HG03103 (cell line): Measurements from ENCODE around the gene MYT1.
"Not testable (repeated sequence)": the region's sequence is repeated elsewhere in the genome, so short reads cannot be mapped to it uniquely, and the experiment has no call there.

Experiments used
- ATAC-seq: cut with Tn5 transposase; IDR thresholded peaks from one replicate; pipeline ENCODE4 v1.9.1; 2021; ENCODE audit warnings: low read depth; ENCODE audit not compliant: unreplicated experiment

MYT1 gene

DNA sequence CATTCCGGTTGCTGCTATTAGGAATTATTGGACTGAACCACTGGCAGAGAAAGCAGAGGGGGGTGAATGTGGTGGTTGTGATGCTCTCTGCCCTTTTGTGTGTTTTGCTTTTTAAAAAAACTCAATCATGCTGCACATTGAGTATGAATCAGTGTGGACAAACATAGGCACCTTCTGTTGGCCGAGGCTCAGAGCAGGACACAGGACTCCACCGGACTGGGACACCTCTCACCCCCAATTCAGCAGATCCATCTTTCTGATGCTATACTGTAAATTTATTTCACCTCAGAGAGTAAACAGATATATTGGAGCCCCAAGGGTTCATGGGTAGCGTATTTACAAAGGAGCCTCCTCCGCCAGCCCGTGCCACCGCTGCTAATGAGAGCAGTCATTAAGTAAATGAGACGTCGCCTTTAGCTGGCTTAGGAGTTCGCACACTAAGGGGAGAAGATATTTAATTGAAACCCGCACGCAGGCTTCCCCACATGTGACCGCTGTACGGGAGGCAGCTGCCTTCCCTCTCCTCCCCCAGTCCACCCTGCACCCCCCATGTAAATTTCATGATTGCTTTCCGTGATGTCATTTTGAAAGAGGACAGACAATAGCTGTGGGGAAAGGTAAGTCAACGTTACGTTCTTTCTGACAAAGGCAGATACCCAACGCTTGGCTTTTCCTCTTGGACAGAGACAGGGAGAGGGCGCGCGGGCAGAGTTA is at the start of gene MYT1:
Gene MYT1, plus strand, starts transcription at position 330 of the 714 bp plus-strand sequence. CDS start 34,410 bp downstream, outside the sequence.
- ATAC-seq: no peak

DNA sequence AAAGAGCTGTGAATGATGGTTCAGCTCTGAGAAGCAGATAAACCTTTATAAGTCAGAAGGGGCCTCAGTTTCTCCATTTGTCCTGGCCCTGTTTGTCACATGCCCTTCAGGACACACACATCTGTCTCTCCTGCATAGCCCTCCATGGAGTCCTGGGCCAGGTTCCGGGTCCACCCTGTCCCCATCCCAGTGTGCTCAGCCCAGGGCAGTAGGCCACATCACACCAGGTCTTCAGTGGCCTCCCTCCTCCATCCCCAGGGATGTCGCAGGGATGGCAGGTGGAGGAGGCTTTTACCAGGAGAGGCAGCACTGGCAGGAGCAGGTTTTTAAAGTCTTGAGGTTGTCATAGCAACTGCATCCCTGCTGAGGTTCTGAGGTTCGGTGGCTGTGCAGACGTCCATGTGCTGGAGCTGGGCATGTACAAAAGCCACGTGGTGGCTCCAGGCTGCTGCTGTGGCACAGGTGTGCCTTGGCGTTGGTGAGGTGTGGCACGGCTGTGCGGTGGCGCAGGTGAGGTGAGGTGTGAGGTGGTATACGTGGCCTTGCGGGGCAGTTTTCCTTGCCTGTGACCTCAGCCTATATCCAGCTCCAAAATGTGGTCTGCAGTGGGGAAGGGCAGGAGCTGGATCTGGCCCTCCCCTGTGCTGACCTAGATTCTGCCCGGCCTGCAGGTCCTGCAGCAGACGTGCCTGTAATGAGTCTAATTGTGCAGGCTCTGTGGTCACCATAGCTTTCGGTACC is 48.9 kb upstream of the MYT1 start:
- no peak for ATAC-seq

DNA sequence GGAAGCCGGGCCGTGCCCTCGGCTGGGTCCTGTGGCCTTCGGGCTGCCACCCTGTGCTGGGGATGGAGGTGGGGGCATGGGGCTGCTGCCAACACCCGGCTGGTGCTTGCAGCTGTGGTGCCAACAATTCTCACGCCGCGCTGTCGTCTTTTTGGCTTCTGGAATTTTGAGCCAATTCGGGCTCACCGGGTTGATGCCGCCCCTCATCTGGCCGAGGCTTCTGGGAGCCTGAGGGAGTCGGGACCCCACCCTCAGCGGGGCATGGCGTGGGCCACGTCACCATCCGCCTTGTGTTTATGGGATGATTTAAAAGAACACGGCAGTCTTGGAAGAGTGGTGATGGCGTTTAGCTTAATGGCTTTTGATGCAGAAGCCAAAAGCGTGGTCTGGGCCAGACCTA is 48.2 kb upstream of the MYT1 start:
- no peak for ATAC-seq

DNA sequence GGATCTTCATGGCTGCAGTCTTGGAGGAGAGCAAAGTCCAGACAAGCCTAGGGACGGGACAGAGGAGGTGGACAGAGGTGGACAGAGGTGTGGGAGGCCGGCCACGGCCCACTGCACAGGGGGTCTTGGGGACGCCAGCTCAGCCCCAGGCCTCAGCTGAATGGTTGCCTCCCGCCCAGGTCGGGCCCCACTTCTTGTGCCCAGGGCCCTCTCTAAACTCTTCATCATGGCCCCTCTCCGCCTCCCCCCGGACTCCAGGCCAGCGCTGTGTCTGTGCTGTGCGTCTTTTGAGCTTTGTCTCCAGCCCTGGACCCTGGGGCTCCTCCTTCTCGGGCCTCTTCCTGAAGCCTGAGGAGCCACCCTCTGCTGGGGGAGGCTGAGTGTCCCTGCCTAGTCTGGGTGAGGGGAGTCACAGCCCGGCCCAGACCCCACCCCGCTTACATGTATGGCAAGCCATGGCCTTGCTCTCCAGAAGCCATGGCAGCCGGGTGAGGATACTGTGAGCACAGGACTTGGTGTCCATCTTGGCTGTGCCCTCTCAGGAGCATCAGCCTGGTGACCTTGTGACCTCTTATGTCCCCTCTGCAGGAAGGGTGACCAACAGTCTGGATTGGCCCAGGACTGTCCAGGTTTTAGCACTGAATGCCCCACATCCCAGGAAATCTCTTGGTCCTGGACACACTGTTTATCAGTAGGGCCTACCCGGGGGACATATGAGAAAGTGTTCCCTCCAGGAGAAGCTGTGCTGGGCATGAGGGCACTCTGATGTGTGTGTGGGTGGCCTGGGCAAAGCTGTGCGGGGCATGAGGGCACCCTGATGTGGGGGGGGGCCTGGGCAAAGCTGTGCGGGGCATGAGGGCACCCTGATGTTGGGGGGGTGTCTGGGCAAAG is 47.5 kb upstream of the MYT1 start:
- no peak for ATAC-seq

DNA sequence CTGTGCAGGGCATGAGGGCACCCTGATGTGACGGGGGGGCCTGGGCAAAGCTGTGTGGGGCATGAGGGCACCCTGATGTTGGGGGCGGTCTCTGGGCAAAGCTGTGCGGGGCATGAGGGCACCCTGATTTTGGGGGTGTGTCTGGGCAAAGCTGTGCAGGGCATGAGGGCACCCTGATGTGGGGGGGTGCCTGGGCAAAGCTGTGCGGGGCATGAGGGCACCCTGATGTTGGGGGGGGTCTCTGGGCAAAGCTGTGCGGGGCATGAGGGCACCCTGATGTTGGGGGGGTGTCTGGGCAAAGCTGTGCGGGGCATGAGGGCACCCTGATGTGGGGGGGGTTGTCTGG is 46.8 kb upstream of the MYT1 start:
- not testable (repeated sequence) for ATAC-seq

DNA sequence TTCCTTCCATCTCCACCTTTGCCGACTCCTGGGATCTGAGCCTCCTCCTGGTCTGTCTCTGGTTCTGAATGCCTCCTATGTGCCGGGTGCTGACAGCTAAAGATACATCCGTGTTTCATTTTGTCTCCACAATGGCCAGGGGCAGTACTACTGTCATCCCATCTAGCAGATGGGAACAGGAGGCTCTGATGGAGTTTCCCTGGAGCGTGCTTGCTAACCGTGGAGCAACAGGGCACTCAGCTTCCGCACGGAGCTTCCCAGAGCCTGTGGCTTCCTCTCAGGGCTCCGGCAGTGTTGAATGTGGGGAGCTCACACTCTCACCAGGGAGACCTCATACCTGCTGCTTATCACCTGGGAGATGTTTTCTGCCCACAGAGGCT is 45.0 kb upstream of the MYT1 start:
- ATAC-seq: no peak

DNA sequence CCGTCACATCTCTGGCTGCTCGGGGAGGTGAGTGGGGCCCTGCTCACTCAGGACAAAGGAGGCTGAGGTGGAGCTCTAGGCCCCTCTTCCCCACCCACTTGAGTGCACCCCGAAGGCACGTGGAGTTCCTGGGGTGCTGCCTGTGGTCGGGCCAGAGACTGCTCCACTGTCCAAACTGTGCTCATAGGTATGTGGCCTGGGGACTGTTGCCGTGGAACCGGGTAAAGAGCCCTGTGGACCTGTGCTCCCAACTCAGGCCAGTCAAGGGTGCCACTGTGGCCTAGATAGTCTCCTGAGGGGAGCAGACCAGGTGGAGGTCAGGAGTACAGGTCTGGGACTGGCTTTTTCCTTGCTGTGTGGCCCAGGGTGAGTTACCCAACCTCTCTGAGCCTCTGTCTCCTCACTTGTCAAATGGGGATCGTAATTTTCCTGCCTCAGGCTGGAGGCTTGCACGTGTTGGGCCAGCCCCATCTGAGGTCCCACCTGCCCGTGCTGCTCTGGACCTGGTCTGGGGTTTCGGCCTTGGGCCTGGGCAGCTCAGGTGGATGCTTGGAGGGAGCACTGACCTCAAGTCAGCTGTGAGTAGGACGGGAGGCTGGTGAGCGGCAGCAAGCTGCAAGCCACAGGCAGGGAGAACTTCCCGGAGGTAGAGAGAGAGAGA is 44.4 kb upstream of the MYT1 start:
- ATAC-seq: no peak

DNA sequence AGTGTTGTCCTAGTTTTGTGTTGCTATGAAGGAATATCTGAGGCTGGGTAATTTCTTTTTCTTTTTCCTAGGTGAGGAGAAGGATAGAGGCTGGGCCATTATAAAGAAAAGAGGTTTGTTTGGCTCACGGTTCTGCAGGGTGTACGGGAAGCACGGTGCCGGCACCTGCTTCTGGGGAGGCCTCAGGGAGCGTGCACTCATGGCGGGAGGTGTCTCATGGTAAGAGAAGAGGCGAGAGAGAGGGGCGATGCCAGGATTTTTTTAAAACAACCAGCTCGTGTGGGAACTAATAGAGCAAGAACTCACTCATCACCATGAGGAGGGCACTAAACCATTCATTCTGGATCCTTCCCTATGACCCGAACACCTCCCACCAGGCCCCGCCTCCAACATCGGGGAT is 42.7 kb upstream of the MYT1 start:
- ATAC-seq: no peak

DNA sequence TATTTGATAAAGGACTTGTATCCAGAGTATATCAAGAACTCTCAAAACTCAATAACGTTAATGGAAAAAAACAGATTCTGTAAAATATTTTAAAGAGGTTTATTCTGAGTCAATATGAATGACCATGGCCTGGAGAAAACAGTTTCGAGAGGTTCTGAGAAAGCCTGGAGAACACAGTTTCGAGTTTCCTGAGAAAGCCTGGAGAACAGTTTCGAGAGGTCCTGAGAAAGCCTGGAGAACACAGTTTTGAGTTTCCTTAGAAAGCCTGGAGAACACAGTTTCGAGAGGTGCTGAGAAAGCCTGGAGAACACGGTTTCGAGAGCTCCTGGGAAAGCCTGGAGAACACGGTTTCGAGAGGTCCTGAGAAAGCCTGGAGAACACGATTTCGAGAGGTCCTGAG is 41.3 kb upstream of the MYT1 start:
- not testable (repeated sequence) for ATAC-seq

DNA sequence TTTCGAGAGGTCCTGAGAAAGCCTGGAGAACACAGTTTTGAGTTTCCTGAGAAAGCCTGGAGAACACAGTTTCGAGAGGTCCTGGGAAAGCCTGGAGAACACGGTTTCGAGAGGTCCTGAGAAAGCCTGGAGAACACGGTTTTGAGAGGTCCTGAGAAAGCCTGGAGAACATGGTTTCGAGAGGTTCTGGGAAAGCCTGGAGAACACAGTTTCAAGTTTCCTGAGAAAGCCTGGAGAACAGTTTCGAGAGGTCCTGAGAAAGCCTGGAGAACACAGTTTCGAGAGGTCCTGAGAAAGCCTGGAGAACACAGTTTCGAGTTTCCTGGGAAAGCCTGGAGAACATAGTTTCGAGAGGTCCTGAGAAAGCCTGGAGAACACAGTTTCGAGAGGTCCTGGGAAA is 40.7 kb upstream of the MYT1 start:
- not testable (repeated sequence) for ATAC-seq

DNA sequence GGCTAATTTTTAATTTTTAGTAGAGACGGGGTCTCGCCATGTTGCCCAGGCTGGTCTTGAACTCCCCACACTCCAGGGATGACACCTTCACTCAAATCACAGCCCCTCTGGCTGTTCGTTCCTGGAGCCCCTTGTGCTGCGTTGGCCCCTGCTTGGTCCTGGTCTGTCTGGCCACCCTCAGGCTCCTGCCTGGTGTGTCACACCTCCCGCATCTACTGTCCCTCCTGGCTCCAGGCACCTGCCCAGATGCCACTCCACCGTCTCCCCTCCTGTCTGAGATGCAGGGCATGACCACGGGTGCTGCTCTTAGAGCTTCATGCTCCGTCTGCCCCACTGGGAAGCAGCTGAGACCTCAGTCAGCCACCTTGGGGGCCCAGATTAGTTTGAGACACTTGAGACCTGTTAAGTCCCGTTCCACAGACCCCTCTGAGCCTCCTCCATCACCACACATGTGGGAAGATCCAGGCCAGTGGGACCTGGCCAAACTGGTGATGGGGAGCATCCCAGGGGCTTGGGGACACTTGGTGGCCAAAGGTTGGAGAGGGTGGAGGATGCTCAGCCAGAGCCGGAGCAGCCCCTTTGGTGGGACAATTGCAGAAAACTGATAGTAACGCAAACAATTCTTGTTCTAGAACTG is 35.0 kb upstream of the MYT1 start:
- ATAC-seq: no peak

DNA sequence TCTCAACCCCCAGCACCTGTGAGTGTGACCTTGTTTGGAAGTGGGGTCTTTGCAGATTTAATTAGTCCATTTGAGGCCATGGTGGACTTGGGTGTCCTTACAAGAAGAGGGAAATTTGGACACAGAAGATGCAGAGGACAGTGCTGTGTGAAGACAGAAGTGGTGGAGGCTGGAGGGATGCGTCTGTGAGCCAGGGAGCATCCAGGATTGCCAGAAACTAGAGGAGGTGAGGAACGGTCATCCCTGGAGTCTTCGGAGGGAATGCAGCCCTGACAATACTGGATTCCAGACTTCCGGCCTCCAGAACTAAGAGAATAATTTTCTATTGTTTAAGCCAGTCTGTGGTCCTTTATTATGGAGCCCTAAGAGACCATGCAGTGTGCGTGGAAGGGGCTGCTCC is 34.0 kb upstream of the MYT1 start:
- ATAC-seq: no peak

DNA sequence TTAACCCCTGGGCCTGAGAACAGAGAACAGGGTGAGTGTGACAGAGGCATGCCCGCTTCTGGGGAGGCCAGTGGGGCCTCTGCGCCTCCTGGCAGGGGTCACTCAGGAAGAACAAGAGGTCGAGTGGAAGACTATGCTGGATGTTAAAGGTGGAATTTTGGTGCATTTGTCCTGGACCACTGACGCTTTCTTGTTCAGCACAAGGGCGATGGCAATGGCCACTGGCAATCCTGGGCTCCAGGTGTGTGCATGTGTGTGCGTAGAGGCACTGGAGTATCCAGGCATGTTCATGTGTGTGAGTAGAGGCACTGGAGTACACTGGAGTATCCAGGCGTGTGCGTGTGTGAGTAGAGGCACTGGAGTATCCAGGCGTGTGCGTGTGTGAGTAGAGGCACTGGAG is 33.4 kb upstream of the MYT1 start:
- no peak for ATAC-seq

DNA sequence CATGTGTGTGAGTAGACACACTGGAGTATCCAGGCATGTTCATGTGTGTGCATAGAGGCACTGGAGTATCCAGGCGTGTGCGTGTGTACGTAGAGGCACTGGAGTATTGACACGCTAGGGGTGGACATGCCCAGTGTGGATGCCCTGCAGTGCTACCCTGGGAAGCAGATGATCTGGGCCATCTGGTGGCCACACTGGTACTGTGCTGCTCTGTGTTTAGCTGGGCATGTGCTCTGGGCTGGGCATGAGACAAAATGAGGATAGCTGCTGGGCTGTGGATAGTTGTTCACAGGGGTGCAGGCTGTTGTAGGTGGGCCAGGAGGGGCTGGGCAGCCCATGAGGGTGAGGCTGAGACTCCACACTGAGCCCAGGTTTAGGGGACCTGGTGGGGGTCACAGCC is 32.8 kb upstream of the MYT1 start:
- ATAC-seq: no peak

DNA sequence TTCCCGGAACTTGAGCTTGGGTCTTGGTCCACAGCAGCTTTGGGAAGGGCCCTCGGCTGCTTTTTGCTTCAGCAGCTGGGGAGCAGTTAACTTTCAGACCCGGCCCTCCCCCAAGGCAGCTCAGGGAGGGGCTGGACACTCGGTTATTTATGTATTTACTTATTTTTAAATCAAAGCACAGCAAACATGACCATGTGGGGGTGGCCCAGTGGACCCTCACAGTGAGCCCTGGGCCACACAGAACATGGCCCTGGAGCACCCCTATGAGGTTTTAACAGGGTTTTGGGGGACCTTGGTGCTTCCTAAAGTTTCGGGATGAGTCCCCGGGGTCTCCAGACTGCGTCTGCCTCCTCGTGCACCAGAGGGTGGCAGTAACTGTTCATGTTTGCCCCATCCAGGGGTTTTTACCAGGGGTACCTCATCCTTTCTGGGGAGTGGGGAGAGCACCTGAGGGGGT is 30.3 kb upstream of the MYT1 start:
- no peak for ATAC-seq

DNA sequence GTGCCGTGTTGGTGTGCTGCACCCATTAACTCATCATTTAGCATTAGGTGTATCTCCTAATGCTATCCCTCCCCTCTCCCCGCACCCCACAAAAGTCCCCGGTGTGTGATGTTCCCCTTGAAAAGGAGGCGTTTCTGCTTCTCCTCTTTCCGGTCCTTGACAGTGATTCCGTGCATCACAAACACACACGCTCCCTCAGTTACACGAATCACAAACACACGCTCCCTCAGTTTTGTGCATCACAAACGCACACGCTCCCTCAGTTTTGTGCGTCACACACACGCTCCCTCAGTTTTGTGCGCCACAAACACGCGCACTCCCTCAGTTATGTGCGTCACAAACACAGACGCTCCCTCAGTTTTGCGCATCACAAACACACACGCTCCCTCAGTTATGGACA is 29.5 kb upstream of the MYT1 start:
- not testable (repeated sequence) for ATAC-seq

DNA sequence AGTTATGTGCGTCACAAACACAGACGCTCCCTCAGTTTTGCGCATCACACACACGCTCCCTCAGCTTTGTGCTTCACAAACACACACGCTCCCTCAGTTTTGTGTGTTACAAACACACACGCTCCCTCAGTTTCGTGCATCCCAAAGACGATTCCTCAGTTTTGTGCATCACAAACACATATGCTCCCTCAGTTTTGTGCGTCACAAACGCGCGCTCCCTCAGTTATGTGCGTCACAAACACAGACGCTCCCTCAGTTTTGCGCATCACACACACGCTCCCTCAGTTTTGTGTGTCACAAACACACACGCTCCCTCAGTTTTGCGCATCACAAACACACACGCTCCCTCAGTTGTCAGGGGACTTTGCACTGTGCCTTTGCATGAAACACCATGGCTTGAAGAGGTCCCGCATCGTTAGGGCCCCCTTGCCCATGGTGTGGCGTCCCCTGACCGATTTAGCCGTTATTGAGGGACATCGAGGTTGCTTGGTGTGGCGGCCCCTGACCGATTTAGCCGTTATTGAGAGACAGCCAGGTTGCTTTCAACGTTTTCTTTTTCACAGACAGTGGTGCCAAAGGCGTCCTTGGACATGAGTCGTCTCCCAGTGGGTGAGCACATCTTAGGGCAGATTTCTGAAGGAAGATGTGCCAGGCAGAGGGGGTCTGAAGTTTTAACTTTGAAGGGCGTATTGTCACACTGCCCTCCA is 28.1 kb upstream of the MYT1 start:
- no peak for ATAC-seq

DNA sequence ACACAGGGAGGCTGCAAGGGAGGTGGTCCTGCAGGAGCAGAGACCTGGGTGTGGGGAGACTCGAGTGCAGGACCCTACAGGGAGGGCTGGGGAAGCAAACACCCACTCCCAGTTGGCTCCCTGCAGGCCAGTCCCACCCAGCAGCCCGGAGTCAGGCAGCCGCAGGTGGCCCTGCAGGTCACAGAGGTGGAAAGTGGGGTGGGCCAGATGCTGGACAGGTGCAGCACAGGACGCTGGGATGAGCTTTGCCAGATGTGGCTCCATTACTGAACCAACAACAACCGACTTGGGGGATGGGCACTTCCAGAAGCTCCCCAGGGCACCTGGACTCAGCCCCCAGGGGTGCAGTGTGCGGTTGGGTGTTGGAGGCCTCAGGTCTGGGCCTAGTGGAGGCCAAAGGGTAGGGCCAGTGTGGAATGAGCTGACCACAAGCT is 26.6 kb upstream of the MYT1 start:
- ATAC-seq: no peak

DNA sequence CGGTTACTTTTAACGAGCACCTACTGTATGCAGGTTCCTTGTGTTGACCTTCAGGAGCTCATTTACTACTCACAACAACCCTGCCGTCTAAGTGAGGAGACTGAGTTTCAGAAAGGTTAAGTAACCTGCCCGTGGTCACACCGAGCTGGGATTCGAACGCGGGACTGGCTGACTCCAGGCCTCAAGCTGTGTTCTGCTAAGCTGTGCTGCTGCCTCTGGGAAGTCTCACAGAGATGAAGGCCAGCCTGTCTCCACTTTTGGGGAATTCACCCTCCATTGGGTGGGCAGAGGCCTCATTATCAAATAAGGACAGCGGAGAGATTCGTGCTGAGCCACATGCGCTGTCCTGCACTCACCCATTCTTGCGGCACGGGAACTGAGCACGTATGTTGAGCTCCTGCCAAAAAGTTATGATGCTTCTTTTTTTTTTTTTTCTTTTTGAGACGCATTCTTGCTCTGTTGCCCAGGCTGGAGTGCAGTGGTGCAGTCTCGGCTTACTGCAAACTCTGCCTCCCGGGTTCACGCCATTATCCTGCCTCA is 25.9 kb upstream of the MYT1 start:
- no peak for ATAC-seq
